HUES6 (cell line): ENCODE results near the gene ACP2.
A peak's percentile ranks its signal among the peaks of the same experiment; 100 is the strongest.

Experiments used
- H3K27ac ChIP-seq: 2 replicates; pipeline ENCODE4 v1.7.0; 2013; ENCODE audit warnings: low read depth, mild to moderate bottlenecking, low read length, inconsistent platforms
- H3K27me3 ChIP-seq: 2 replicates; pipeline ENCODE4 v1.6.1; 2013; ENCODE audit warnings: low read length; ENCODE audit not compliant: control insufficient read depth, insufficient read depth
- H3K36me3 ChIP-seq: 2 replicates; pipeline ENCODE4 v1.6.1; 2013; ENCODE audit warnings: low read length; ENCODE audit not compliant: control insufficient read depth, insufficient read depth
- H3K4me1 ChIP-seq: 2 replicates; pipeline ENCODE4 v1.6.1; 2013; ENCODE audit warnings: low read length; ENCODE audit not compliant: control insufficient read depth, insufficient read depth
- H3K4me3 ChIP-seq: 2 replicates; pipeline ENCODE4 v1.5.1; 2013; ENCODE audit warnings: low read depth, low read length
- H3K9ac ChIP-seq: one replicate; pipeline ENCODE4 v1.6.1; 2013; ENCODE audit warnings: mild to moderate bottlenecking, low read length
- H3K9me3 ChIP-seq: 2 replicates; pipeline ENCODE4 v1.6.1; 2013; ENCODE audit warnings: low read depth, low read length; ENCODE audit not compliant: control insufficient read depth, insufficient read depth

ACP2 gene

DNA sequence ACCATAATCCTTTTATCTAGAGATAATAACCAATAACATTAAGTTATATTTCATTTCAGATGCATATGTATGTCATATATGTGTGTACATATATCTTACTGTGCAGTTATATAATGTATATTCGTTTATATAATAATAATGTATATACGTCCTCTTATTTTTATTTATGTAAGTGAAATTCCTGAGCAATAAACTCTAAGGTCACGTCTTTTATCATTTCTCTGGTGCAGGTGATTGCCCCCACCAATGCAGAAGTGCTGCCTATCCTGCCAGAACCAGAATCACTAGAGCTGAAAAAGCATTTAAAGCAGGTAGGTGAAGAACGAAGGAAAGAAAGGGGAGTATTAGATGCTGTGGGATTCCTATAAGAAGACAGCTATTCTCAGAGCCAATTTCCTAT lies 30.2 kb upstream of the ACP2 start:
- Histone ChIP-seq H3K9me3 (no peaks in the 10 kb centered on the region), H3K36me3 (peaks cover 80% of the 10 kb centered on the region)

DNA sequence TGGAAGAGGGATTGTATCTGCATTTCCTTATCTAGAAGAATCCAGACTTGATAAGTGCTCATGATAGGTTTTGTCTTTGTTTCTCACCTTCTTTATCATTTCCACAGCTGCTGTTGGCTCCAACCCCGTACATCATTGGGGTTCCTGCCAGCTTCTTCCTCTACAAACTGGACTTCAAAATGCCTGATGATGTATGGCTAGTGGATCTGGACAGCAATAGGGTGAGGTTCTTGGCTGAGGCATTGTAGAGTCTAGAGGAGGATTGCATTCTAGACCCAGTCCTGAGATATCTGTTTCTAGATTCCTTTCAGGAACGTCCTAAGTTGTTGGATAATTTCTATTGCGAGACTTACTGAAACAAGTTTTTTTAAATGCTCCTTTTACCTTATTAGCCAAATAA lies 29.4 kb upstream of the ACP2 start:
- Histone ChIP-seq H3K9me3 (no peaks in the 10 kb centered on the region), H3K4me3 (no peak overlapping the region), H3K9ac (no peak overlapping the region), H3K27me3 (no peaks in the 10 kb centered on the region), H3K36me3 (peaks cover 79% of the 10 kb centered on the region), H3K27ac (no peak overlapping the region), H3K4me1 (no peaks in the 10 kb centered on the region)

More for the DNA sequence above, 30.2 kb upstream of the ACP2 start:
- Histone ChIP-seq H3K4me1 (no peaks in the 10 kb centered on the region), H3K4me3 (no peak overlapping the region), H3K9ac (no peak overlapping the region), H3K27me3 (no peaks in the 10 kb centered on the region), H3K27ac (no peak overlapping the region)

DNA sequence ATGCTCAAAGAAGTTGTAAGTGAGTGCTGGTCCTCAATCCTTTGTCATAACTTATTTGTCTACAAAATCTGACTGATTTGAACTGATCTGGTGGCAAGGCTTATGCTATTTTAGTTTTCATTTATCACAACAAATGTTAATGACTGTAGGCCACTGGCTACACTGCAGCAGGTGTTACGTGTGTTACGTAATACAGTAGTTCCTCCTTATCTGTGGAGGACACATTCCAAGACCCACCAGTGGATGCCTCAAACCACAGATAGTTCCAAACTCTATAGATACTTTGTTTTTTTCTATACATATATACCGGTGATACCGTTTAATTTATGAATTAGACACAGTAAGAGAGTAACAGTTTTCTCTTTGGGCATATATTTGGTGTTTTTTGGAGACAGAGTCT lies 28.3 kb upstream of the ACP2 start:
- H3K27me3 ChIP-seq = no peaks in the 10 kb centered on the region
- peaks cover 69% of the 10 kb centered on the region for H3K36me3 ChIP-seq
- H3K9me3 ChIP-seq = no peaks in the 10 kb centered on the region
- no peak overlapping the region for H3K27ac ChIP-seq
- H3K4me3 ChIP-seq = no peak overlapping the region
- H3K4me1 ChIP-seq = no peaks in the 10 kb centered on the region; the same call in 1 of the 2 replicates
- H3K9ac ChIP-seq = no peak overlapping the region

DNA sequence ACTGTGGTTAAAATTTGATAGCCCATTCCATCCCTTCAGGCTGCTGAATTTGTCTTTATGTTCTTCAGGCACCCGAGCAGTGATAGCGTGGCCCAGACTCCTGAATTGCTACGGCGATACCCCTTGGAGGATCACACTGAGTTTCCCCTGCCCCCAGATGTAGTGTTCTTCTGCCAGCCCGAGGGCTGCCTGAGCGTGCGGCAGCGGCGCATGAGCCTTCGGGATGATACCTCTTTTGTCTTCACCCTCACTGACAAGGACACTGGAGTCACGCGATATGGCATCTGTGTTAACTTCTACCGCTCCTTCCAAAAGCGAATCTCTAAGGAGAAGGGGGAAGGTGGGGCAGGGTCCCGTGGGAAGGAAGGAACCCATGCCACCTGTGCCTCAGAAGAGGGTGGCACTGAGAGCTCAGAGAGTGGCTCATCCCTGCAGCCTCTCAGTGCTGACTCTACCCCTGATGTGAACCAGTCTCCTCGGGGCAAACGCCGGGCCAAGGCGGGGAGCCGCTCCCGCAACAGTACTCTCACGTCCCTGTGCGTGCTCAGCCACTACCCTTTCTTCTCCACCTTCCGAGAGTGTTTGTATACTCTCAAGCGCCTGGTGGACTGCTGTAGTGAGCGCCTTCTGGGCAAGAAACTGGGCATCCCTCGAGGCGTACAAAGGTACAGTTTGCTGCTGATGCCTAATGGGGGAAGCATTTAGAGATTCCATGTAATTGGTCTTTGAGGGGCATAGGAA lies 26.1 kb upstream of the ACP2 start:
- Histone ChIP-seq H3K9me3 (no peaks in the 10 kb centered on the region), H3K27me3 (no peaks in the 10 kb centered on the region), H3K9ac (no peak overlapping the region), H3K36me3 (peaks cover 50% of the 10 kb centered on the region), H3K27ac (no peak overlapping the region), H3K4me3 (no peak overlapping the region), H3K4me1 (peaks cover 7% of the 10 kb centered on the region)

DNA sequence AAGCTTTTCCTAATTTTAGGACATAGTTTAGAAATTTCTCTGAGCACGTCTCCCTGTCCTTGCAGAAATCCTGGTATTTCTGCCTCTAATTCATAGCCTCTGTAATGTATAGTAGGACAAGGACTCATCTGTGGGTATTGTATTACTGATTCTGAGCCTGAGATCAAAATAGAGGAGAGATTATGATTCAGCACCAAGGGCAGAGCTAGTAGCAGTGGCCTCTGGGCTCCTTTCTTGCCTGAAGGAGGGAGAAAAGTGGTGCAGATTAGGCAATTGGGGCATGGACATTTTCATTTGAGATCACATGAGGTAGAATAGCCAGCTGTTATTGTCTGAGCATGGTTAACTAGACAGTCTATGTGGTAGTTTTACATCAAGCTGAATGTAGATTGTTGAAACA lies 24.1 kb upstream of the ACP2 start:
- peaks cover 33% of the 10 kb centered on the region for H3K36me3 ChIP-seq
- no peaks in the 10 kb centered on the region for H3K27me3 ChIP-seq
- no peaks in the 10 kb centered on the region for H3K9me3 ChIP-seq
- peaks cover 21% of the 10 kb centered on the region for H3K4me1 ChIP-seq
- H3K9ac ChIP-seq = no peak overlapping the region
- no peak overlapping the region for H3K27ac ChIP-seq
- no peak overlapping the region for H3K4me3 ChIP-seq

DNA sequence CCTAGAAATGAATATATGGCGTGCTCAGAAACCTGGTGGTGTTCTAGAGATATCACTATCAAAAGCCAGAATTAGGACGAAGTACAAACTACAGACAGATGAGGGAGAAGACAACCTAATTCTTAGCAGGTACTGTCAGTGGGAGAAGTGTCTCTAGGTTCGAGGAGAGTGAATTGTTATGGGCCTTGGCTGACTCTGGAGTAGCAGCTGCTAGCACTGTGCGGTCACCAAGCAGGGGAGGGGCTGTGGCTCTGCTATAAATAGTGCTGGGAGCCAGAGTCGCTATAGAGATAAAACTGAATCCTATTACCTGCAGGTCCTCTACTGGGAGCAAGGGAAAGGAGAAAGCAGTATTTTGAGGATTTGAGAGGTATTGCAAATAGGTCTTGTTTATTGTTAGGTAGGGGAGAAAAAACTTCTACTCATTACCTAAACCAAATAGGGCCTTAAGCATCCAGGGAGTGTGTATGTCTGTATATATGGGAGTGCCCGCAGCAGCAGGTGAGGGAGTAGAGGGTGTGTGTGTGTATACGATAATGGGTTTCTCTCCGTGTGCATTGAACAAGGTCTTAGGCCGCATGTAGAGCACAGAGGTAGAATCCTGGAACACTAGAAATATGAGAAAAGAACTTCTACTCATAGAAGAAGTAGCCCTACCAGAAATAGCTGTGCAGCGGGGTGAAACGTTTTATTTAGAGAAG lies 23.5 kb upstream of the ACP2 start:
- Histone ChIP-seq H3K4me1 (peaks cover 23% of the 10 kb centered on the region), H3K9me3 (no peaks in the 10 kb centered on the region), H3K27me3 (no peaks in the 10 kb centered on the region), H3K9ac (no peak overlapping the region), H3K36me3 (peaks cover 28% of the 10 kb centered on the region), H3K27ac (no peak overlapping the region), H3K4me3 (no peak overlapping the region)

DNA sequence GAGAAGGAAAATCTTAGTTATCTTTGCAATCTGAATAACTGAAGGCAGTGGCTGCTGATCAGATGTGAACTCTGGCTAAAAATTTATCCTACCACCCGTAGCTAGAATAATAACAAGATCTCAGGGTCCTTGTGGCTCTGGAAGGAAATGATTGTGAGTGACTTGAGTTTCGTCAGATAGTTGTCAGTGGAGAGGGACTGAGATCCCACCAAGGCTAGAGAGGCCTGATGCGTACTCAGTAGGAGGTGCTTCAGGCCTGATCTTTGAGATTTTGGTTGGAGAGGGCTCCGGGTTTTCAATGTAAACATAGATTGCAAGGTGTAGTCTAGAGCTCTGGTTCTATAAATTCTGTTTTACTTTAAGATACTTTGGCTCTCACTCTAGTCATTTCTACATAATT lies 22.7 kb upstream of the ACP2 start:
- Histone ChIP-seq H3K27me3 (no peaks in the 10 kb centered on the region), H3K9ac (no peak overlapping the region), H3K36me3 (peaks cover 20% of the 10 kb centered on the region), H3K4me1 (peaks cover 23% of the 10 kb centered on the region), H3K27ac (no peak overlapping the region), H3K9me3 (no peaks in the 10 kb centered on the region), H3K4me3 (peak overlapping the region; percentile 95)

DNA sequence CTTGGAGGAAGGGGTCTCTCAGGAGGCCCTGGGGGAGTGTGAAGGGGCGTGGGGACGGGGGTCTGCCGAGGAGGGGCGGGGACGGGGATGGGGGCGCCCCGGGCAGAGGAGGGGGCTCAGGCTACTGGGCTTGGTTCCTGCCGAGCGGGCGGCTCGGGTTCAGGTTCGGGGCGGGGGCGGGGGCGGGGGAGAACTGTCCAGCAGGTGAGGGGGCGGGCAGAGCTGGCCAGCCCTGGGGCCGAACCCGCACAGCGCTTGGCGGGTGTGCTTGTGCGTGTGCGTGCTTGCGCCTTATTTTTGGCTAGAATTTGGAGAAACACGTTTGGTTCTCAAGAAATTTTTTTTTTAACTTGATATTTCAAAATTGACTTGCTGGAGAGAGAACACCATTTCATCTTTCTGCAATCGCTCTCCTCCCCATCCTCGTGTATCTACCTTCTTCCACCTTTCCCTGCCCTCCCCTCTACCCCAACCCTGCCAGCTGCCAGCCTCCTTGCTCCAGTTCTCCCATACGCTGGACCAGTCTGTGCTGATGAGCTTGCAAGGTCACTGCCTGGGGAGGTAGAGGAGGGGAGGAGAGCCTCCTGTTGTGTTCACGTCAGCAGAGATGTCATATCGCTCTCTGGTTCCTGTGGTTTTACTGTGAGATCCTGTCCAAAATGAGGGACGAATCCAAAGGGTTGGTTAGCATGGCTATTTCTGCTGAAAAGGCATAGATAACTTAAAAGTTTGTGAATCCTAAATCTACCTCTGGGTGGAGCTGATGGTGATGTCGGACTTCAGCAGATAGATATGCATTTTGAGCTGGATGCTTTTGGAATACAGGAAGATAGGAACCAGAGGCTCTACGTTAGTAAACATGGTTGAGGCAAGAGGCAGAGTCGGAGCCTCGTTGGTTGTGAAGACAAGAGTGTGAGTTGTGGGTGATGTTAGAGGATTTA lies 22.0 kb upstream of the ACP2 start:
- Histone ChIP-seq H3K4me1 (peaks cover 23% of the 10 kb centered on the region), H3K27ac (no peak overlapping the region)

DNA sequence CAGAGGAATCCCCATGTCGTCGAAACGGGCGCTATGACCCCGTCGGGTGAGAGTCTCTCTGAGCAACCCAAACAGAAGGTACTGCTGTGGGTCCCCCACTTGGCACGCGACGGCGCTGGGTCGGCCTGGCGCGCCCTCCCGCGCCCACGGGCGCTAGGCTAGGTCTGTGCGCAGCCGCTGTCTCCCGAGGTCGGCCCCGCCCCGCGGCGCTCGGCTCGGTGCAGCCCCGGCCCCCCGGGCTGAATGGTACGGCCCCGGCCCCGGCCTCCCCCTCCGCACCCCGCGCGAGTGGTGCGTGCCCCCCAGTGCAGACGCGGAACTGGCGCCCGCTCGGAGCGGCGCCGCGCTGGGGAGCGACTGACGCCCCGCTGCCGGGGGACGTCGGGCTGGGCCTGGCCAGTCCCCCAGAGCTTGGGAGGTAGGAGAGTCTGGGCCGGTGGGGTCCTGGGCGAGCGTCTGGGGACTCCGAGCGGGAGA lies 21.3 kb upstream of the ACP2 start, which contains the start of gene MADD:
MADD (plus strand) TSS at position 305 of the 477 bp plus-strand sequence.
- peaks cover 7% of the 10 kb centered on the region for H3K36me3 ChIP-seq
- H3K9me3 ChIP-seq = no peaks in the 10 kb centered on the region
- H3K27ac ChIP-seq = peak within 1 kb of the TSS; percentile 61; the same call in 1 of the 2 replicates
- H3K4me1 ChIP-seq = peaks cover 26% of the 10 kb centered on the region
- peak within 1 kb of the TSS; percentile 95 for H3K4me3 ChIP-seq
- H3K9ac ChIP-seq = peak within 1 kb of the TSS; percentile 88
- H3K27me3 ChIP-seq = no peaks in the 10 kb centered on the region

More for the DNA sequence above, 22.0 kb upstream of the ACP2 start:
- Histone ChIP-seq H3K9me3 (no peaks in the 10 kb centered on the region), H3K9ac (peak overlapping the region; percentile 88), H3K36me3 (peaks cover 13% of the 10 kb centered on the region), H3K27me3 (no peaks in the 10 kb centered on the region), H3K4me3 (peak overlapping the region; percentile 95)

DNA sequence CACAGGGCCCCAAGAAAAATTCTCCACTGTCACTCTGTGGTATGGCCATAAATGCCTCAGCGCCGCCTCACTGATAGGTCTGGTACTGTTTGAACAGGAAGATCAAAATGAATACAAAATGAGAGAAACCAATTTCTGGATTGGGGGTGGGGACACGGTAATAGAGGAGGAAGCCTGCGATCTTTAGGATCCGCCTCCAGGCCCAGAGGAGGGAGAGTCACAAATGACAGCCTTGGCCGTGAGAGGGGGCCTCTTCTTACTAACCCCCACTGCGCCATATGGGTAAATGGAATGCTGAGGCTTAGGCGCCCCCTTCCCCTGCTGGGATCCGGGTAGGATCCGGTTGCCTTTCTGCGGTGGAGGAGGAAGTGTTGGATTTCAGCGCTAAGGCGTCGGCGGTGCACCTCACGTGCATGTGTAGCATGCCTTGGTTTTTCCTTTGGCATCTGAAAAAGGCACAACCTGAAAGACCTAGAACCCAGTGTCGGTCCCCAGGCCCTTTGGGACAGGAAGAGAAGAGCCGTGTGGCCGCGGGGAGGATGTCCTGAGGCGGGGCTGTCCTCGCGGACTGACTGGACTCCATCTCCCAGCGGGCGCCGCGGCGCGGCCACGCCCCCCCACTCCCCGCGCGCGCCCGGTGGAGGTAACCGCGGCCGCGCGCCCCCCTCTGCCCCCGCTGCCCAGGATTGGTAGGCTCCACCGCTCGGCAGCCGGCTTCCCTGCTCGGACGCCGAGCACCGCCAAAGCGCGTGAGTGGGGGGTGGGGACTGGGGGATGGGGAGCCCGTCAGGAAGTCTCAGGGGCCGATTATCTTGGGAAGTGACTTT lies 20.6 kb upstream of the ACP2 start:
- Histone ChIP-seq H3K9ac (peak overlapping the region; percentile 88), H3K27ac (peak overlapping the region; percentile 61; the same call in 1 of the 2 replicates), H3K4me1 (peaks cover 26% of the 10 kb centered on the region), H3K4me3 (peak overlapping the region; percentile 95), H3K9me3 (no peaks in the 10 kb centered on the region), H3K36me3 (peaks cover under 1% of the 10 kb centered on the region; the same call in 1 of the 2 replicates), H3K27me3 (no peaks in the 10 kb centered on the region)
